Measurements from ENCODE around the gene ZFYVE21. TPM values are rescaled to one million over a fixed set of nuclear protein-coding genes. Genes with fewer than 3 reads are reported as not detected.
A peak's percentile ranks its signal among the peaks of the same experiment; 100 is the strongest.

The ZFYVE21 gene
- total RNA-seq, 2 donors from 2014 or later: 162 to 215 TPM

GRCh38 chr14:103714063-103714724 is 1.4 kb upstream of the ZFYVE21 start:
- no peak overlapping the region for H3K27ac ChIP-seq
- TF ChIP-seq CTCF (IDR thresholded peaks at IDR 0.05): no peak
- no peak for TF ChIP-seq POLR2A (IDR thresholded peaks at IDR 0.05)
- no peak for TF ChIP-seq POLR2AphosphoS5 (IDR thresholded peaks at IDR 0.05)

GRCh38 chr14:103716091-103716801 is 636 bp downstream of the ZFYVE21 start:
- DNase-seq (ENCODE audit: low spot score): no peak
- intact Hi-C loops (cut with DNase I): loop anchor here (10.0 kb wide), 1 partner anchor 151 kb away; the partner anchor contains the start of genes BAG5 and COA8
- no peak for TF ChIP-seq POLR2A (IDR thresholded peaks at IDR 0.05)
- TF ChIP-seq CTCF (IDR thresholded peaks at IDR 0.05): no peak
- no peak for TF ChIP-seq POLR2AphosphoS5 (IDR thresholded peaks at IDR 0.05)

More at GRCh38 chr14:103714063-103714724, 1.4 kb upstream of the ZFYVE21 start:
- 61% methylated on average over 16 of the region's 16 CpGs for WGBS
- Histone ChIP-seq H3K4me1 (replicated peaks) (peaks cover 36% of the 10 kb centered on the region), H3K27me3 (replicated peaks; ENCODE audit: insufficient read depth) (no peaks in the 10 kb centered on the region), H3K4me3 (no peak overlapping the region), H3K9me3 (no peaks in the 10 kb centered on the region), H3K36me3 (no peaks in the 10 kb centered on the region)
- intact Hi-C loops (cut with DNase I): loop anchor here (10.0 kb wide), 1 partner anchor 149 kb away; the partner anchor contains the start of genes BAG5 and COA8
- DNase-seq (ENCODE audit: low spot score): no peak

GRCh38 chr14:103716899-103717411 is 1.3 kb downstream of the ZFYVE21 start:
- no peak for DNase-seq (ENCODE audit: low spot score)
- H3K4me1 ChIP-seq (replicated peaks): peaks cover 14% of the 10 kb centered on the region
- H3K27me3 ChIP-seq (replicated peaks; ENCODE audit: insufficient read depth): no peaks in the 10 kb centered on the region
- intact Hi-C loops (cut with DNase I): loop anchor here (10.0 kb wide), 1 partner anchor 152 kb away; the partner anchor contains the start of genes BAG5 and COA8
- no peaks in the 10 kb centered on the region for H3K9me3 ChIP-seq
- TF ChIP-seq CTCF (IDR thresholded peaks at IDR 0.05) (no peak), POLR2AphosphoS5 (IDR thresholded peaks at IDR 0.05) (no peak), POLR2A (IDR thresholded peaks at IDR 0.05) (no peak)
- 75% methylated on average over 17 of the region's 17 CpGs for WGBS
- no peaks in the 10 kb centered on the region for H3K36me3 ChIP-seq
- H3K4me3 ChIP-seq: peak overlapping the region; percentile 86 to 99
- peak overlapping the region in 1 of 2 donors; percentile 90 for H3K27ac ChIP-seq

More at GRCh38 chr14:103716091-103716801, 636 bp downstream of the ZFYVE21 start:
- peak overlapping the region; percentile 80 to 90 for H3K27ac ChIP-seq
- no peaks in the 10 kb centered on the region for H3K9me3 ChIP-seq
- H3K4me1 ChIP-seq (replicated peaks): peaks cover 21% of the 10 kb centered on the region
- no peaks in the 10 kb centered on the region for H3K36me3 ChIP-seq
- WGBS: 4% methylated on average over 32 of the region's 72 CpGs
- peak overlapping the region; percentile 86 to 99 for H3K4me3 ChIP-seq
- H3K27me3 ChIP-seq (replicated peaks; ENCODE audit: insufficient read depth): no peaks in the 10 kb centered on the region

GRCh38 chr14:103718572-103718971 is 3.0 kb downstream of the ZFYVE21 start:
- DNase-seq (ENCODE audit: low spot score): no peak
- H3K27me3 ChIP-seq (replicated peaks; ENCODE audit: insufficient read depth): no peaks in the 10 kb centered on the region
- H3K36me3 ChIP-seq: no peaks in the 10 kb centered on the region
- H3K27ac ChIP-seq: no peak overlapping the region
- H3K4me1 ChIP-seq (replicated peaks): peaks cover 9% of the 10 kb centered on the region
- H3K9me3 ChIP-seq: no peaks in the 10 kb centered on the region
- TF ChIP-seq CTCF (IDR thresholded peaks at IDR 0.05): no peak
- TF ChIP-seq POLR2A (IDR thresholded peaks at IDR 0.05): no peak
- no peak for TF ChIP-seq POLR2AphosphoS5 (IDR thresholded peaks at IDR 0.05)
- intact Hi-C loops (cut with DNase I): loop anchor here (10.0 kb wide), 1 partner anchor 154 kb away; the partner anchor contains the start of genes BAG5 and COA8
- 59% methylated on average over 16 of the region's 16 CpGs for WGBS
- H3K4me3 ChIP-seq: no peak overlapping the region
